Erythroblast (primary cell): ENCODE results near the gene GFAP.

Source experiments
- GATA1 ChIP-seq: IDR thresholded peaks from 2 replicates; pipeline ENCODE4 v1.6.1; 2011; ENCODE audit warnings: low read depth, mild to moderate bottlenecking, control low read depth, low read length, moderate library complexity
- POLR2A ChIP-seq: IDR thresholded peaks from 2 replicates; pipeline ENCODE4 v1.6.1; 2011; ENCODE audit warnings: mild to moderate bottlenecking, low read length

- TF ChIP-seq POLR2A, result no peak
- no peak for TF ChIP-seq GATA1
Measured at GRCh38 chr17:44912763-44913544, 2.3 kb downstream of the GFAP start.
